Hepatocyte (in vitro differentiated cells): ENCODE measurements around the gene CORO2B.

Experiments used
- EZH2 ChIP-seq: fragments of 200-600 bp; sonication (generic); IDR thresholded peaks from 2 replicates; pipeline ENCODE4 v1.6.1; 2016; ENCODE audit warnings: antibody characterized with exemption, mild to moderate bottlenecking, borderline replicate concordance
- TF ChIP-seq, protein P1 (sequence below): fragments of 200-600 bp; sonication (generic); IDR thresholded peaks from 2 replicates; pipeline ENCODE4 v1.5.1; 2016; ENCODE audit warnings: antibody characterized with exemption, mild to moderate bottlenecking; ENCODE audit not compliant: poor library complexity

DNA sequence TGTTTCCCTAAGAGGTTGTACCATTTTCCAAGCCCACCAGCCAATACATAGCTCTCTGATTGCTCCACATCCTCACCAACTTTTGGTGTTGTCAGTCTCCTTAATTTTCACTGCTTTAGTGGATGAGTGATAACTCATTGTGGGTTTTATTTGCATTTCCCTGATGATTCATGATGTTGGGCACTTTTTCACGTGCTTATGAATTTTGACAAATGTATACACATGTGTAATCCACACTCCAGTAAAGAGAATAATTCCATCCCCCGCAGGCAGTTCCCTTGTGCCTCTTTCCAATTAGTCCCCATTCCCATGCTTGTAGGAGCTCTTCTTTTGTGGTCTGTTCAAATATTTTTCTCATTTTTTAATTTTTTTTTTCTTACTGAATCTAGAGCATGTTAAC lies 189.5 kb downstream of the CORO2B start:
- TF ChIP-seq, protein P1, sequence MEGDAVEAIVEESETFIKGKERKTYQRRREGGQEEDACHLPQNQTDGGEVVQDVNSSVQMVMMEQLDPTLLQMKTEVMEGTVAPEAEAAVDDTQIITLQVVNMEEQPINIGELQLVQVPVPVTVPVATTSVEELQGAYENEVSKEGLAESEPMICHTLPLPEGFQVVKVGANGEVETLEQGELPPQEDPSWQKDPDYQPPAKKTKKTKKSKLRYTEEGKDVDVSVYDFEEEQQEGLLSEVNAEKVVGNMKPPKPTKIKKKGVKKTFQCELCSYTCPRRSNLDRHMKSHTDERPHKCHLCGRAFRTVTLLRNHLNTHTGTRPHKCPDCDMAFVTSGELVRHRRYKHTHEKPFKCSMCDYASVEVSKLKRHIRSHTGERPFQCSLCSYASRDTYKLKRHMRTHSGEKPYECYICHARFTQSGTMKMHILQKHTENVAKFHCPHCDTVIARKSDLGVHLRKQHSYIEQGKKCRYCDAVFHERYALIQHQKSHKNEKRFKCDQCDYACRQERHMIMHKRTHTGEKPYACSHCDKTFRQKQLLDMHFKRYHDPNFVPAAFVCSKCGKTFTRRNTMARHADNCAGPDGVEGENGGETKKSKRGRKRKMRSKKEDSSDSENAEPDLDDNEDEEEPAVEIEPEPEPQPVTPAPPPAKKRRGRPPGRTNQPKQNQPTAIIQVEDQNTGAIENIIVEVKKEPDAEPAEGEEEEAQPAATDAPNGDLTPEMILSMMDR, result no peak
- TF ChIP-seq EZH2, result no peak
